SK-N-SH treated with all-trans-retinoic acid at 6 μM for 48 hours (cell line): ENCODE results near the gene TMEM231.
"Not testable (repeated sequence)": the region's sequence is repeated elsewhere in the genome, so short reads cannot be mapped to it uniquely, and the experiment has no call there.

Experiments
- CSDC2 ChIP-seq: fragments of 250-450 bp; sonication (Bioruptor Pico); IDR thresholded peaks from 2 replicates; pipeline ENCODE4 v1.5.0; 2020; ENCODE audit warnings: mild to moderate bottlenecking, moderate library complexity
- GLIS3 ChIP-seq: fragments of 250-450 bp; sonication (Bioruptor Pico); IDR thresholded peaks from 2 replicates; pipeline ENCODE4 v1.5.0; 2020; ENCODE audit warnings: mild to moderate bottlenecking, moderate library complexity
- PATZ1 ChIP-seq: fragments of 250-450 bp; sonication (Bioruptor Pico); IDR thresholded peaks from 2 replicates; pipeline ENCODE4 v1.8.0; 2020; ENCODE audit warnings: mild to moderate bottlenecking, moderate library complexity, borderline replicate concordance
- PPARA ChIP-seq: fragments of 250-450 bp; sonication (Bioruptor Pico); IDR thresholded peaks from 2 replicates; pipeline ENCODE4 v1.5.0; 2020; ENCODE audit warnings: mild to moderate bottlenecking, borderline replicate concordance
- TOX ChIP-seq: fragments of 250-450 bp; sonication (Bioruptor Pico); IDR thresholded peaks from 2 replicates; pipeline ENCODE4 v1.8.0; 2021; ENCODE audit warnings: mild to moderate bottlenecking, moderate library complexity, borderline replicate concordance
- TSHZ2 ChIP-seq: fragments of 250-450 bp; sonication (Bioruptor Pico); IDR thresholded peaks from 2 replicates; pipeline ENCODE4 v1.5.0; 2020; ENCODE audit warnings: mild to moderate bottlenecking, moderate library complexity
- ZFP30 ChIP-seq: fragments of 450-650 bp; formaldehyde crosslinking; IDR thresholded peaks from 2 replicates; pipeline ENCODE4 v1.5.0; 2022; ENCODE audit warnings: mild to moderate bottlenecking, moderate library complexity
- ZNF565 ChIP-seq: fragments of 450-650 bp; formaldehyde crosslinking; conservative IDR thresholded peaks from 2 replicates; pipeline ENCODE4 v1.5.0; 2020; ENCODE audit warnings: low read depth, mild to moderate bottlenecking, moderate library complexity

- TF ChIP-seq PATZ1 (CRISPR knock-in tag); GLIS3 (CRISPR knock-in tag); TOX (CRISPR knock-in tag); ZNF565; TSHZ2 (CRISPR knock-in tag); ZFP30 (CRISPR knock-in tag); CSDC2; PPARA: not testable (repeated sequence)
These were observed 57.3 kb downstream of the TMEM231 start for GRCh38 chr16:75498605-75499322.
